Aorta (tissue), 5 donors: ENCODE results near the gene MXRA7. TPM values are rescaled to one million over a fixed set of nuclear protein-coding genes. Genes with fewer than 3 reads are reported as not detected.

Source experiments
- ATAC-seq: fragments of 200-7000 bp; cut with Tn5 transposase; one replicate; pipeline ENCODE4 v1.9.1; 2022; ENCODE audit warnings: moderate library complexity; ENCODE audit not compliant: low FRiP score
- DNase-seq, 2 donors: peaks; one replicate each; pipeline ENCODE4 v3.0.0-alpha.2; 2020
- H3K27ac ChIP-seq, 2 donors: one replicate each; pipeline ENCODE4 v1.5.1; 2013; ENCODE audit warnings: low read length in 2 of 2, mild to moderate bottlenecking in 2 of 2, moderate library complexity in 2 of 2, control low read depth in 1 of 2, inconsistent platforms in 1 of 2, low read depth in 1 of 2
- H3K27me3 ChIP-seq, 2 donors: one replicate each; pipeline ENCODE4 v1.6.1; 2013; ENCODE audit warnings: control low read depth in 1 of 2, low read length in 1 of 2, mild to moderate bottlenecking in 1 of 2, moderate library complexity in 1 of 2; ENCODE audit not compliant: insufficient read depth in 2 of 2, control insufficient read depth in 1 of 2
- H3K36me3 ChIP-seq, 2 donors: one replicate each; pipeline ENCODE4 v1.6.1; 2013; ENCODE audit warnings: control low read depth in 1 of 2, low read length in 1 of 2, mild to moderate bottlenecking in 1 of 2; ENCODE audit not compliant: insufficient read depth in 2 of 2, control insufficient read depth in 1 of 2
- H3K4me1 ChIP-seq, 2 donors: one replicate each; pipeline ENCODE4 v1.6.1; 2013; ENCODE audit warnings: low read length in 2 of 2, control low read depth in 1 of 2, mild to moderate bottlenecking in 1 of 2, moderate library complexity in 1 of 2; ENCODE audit not compliant: insufficient read depth in 2 of 2, control insufficient read depth in 1 of 2
- H3K4me3 ChIP-seq, 2 donors: one replicate each; pipeline ENCODE4 v1.5.1; 2013; ENCODE audit warnings: low read length in 2 of 2, control low read depth in 1 of 2, mild to moderate bottlenecking in 1 of 2
- H3K9me3 ChIP-seq: one replicate; pipeline ENCODE4 v1.6.1; 2013; ENCODE audit warnings: mild to moderate bottlenecking, low read length; ENCODE audit not compliant: control insufficient read depth
- WGBS, 2 donors: extraction: QIAGEN DNeasy Blood & Tissue Kit; methylation state at CpG; one replicate each; pipeline ENCODE4 v1.1.7; 2013; 5-methylcytosine and 5-hydroxymethylcytosine counted together
- intact Hi-C, 2 donors: fragments of 100-400 bp; cut with DNase I; formaldehyde crosslinking; loops; one replicate each; pipeline versions ENCODE4 v1.14.2 to v1.15.0; 2022
- polyA plus RNA-seq, 2 donors: library from polyadenylated mRNA; stranded (reverse); fragments of 200-250 nt; gene quantifications; one replicate each; pipeline ENCODE4 v1.2.3, GENCODE V29; 2013
- total RNA-seq, 2 donors: library from RNA; stranded (reverse); fragmentation: NEBNext Ultra II Directional; extraction: Animal tissue kit (Norgen Biotek cat#: 25700); gene quantifications; one replicate each; pipeline ENCODE4 v1.2.1, GENCODE V29; 2021
- donor health status: healthy with polysubstance abuse.
- donor health status: Bipolar disorder and iron deficiency.
- donor health status: DM: no; HTN: no; CAD: no.
- donor health status: DM: no; HTN: no; CAD: no.
- donor health status: DM: yes; HTN: yes; CAD: no.

The MXRA7 gene
- total and polyA plus RNA-seq, 4 donors = 256 to 465 (median 310) TPM

DNA sequence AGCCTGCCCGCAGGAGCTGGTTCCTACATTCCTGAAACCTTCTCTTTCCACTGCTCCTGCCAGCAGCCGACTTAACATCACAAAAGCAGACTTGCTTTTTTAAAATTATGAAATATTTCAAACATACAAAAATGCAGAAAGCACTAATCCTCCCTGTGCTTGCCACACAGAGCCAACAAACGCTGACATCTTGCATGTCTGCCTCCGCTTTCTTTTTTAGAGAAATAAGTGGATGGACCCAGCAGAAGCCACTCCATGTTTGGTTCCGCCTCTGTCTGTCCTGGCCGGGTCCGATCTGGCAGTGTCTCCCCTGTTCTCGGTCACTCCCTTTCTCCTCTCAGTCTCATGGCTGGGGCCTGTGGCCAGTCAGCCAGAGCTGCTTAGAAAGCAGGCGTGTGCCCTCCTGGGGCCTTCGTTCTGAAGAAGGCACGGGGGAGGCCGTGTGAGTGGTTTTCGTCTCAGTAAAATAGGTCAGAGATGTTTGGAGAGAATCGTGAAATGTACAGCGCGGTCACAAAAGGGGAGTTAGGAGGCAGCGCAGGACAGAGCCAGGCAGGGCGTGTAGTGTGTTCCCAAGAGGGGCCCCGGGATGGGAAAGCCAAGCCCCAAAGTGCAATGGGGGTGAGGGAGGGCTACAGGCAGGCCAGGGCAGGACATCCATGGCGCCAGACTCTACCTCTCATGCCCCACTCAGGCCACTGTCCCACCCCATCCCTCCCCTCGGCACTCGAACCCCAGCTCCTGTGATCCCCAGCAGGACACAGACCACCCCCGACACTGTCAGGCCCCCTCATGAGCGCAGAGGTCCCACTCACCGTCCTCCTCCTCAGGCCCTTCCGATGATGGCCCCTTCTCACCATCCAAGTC, 23.2 kb downstream of the MXRA7 start:
- Histone ChIP-seq H3K27me3 (no peaks in the 10 kb centered on the region), H3K27ac (peak overlapping the region; percentile 56 to 62), H3K4me1 (no peaks in the 10 kb centered on the region), H3K36me3 (no peaks in the 10 kb centered on the region), H3K9me3 (no peaks in the 10 kb centered on the region), H3K4me3 (no peak overlapping the region)
- ATAC-seq (peak; percentile 81), DNase-seq (peak; percentile 83 to 84)
- intact Hi-C loops = loop anchor here in 1 of 2 donors (2.0 kb wide), 1 partner anchor 27 kb away; no protein-coding TSS in a partner anchor
- 22 to 23% methylated on average over 25 to 26 of the region's 26 CpGs for WGBS, 2 donors

GRCh38 chr17:76686538-76687297, 24.0 kb downstream of the MXRA7 start:
- no peaks in the 10 kb centered on the region for H3K4me1 ChIP-seq
- no peak overlapping the region for H3K4me3 ChIP-seq
- no peaks in the 10 kb centered on the region for H3K9me3 ChIP-seq
- DNase-seq (no peak), ATAC-seq (peak; percentile 19)
- no peaks in the 10 kb centered on the region for H3K27me3 ChIP-seq
- intact Hi-C loops = no loop called here
- H3K36me3 ChIP-seq = no peaks in the 10 kb centered on the region
- H3K27ac ChIP-seq = peak overlapping the region in 1 of 2 donors; percentile 55
- 66 to 71% methylated on average over 15 of the region's 15 CpGs for WGBS, 2 donors

DNA sequence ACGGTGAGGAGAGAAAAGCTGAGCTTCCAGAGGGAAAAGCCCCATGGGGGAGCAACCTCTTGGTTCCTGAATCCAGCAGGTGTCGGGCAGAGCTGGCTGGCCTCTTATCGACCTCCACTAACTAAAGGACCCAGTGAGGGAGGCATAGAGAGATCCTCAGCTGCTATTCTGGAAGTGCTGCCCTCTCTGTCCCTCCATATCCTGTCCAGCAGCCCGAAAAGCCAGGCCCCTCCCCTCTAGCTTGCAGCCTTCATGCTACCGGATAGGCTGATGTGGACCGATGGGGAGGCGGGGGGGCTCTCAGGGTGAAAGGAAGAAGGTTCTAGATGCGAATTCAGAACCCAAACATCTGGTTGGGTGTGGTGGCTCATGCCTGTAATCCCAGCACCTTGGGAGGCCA, 24.9 kb downstream of the MXRA7 start:
- H3K9me3 ChIP-seq = no peaks in the 10 kb centered on the region
- H3K36me3 ChIP-seq = no peaks in the 10 kb centered on the region
- no peak for DNase-seq
- 82 to 85% methylated on average over 8 of the region's 8 CpGs for WGBS, 2 donors
- H3K4me3 ChIP-seq = no peak overlapping the region
- intact Hi-C loops = no loop called here
- H3K27ac ChIP-seq = no peak overlapping the region
- no peak for ATAC-seq
- no peaks in the 10 kb centered on the region for H3K27me3 ChIP-seq
- no peaks in the 10 kb centered on the region for H3K4me1 ChIP-seq

GRCh38 chr17:76685366-76685765, 25.4 kb downstream of the MXRA7 start:
- H3K36me3 ChIP-seq = no peaks in the 10 kb centered on the region
- H3K4me1 ChIP-seq = no peaks in the 10 kb centered on the region
- H3K27ac ChIP-seq = peak overlapping the region in 1 of 2 donors; percentile 4
- H3K4me3 ChIP-seq = no peak overlapping the region
- no peak for DNase-seq
- no peaks in the 10 kb centered on the region for H3K27me3 ChIP-seq
- ATAC-seq = no peak
- intact Hi-C loops = no loop called here
- no peaks in the 10 kb centered on the region for H3K9me3 ChIP-seq
- WGBS, 2 donors = 85 to 94% methylated on average over 12 of the region's 12 CpGs

DNA sequence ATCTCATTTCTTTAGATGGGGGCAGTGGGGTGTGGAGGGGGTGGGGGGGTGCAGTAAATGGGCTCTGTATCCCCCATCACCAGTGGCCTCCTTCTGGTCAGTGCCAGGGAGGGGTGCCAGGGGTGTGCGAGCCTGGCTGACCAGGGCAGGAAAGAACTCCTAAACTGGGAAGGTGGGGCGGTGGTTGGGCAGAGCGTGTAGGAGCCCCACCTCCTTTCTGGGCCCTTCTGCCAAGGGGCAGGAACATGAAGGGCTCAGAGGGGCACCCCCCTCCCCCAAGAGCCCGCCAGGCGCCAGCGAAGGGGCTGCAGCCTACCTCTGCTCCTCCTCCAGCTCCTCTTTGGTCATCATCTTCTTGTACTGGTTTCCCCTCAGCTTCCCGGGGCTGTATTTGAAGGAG, 26.0 kb downstream of the MXRA7 start:
- H3K9me3 ChIP-seq = no peaks in the 10 kb centered on the region
- no peaks in the 10 kb centered on the region for H3K36me3 ChIP-seq
- ATAC-seq = no peak
- no peak for DNase-seq
- intact Hi-C loops = no loop called here
- no peak overlapping the region for H3K4me3 ChIP-seq
- no peak overlapping the region for H3K27ac ChIP-seq
- H3K27me3 ChIP-seq = no peaks in the 10 kb centered on the region
- WGBS, 2 donors = 71 to 82% methylated on average over 6 to 7 of the region's 7 CpGs
- no peaks in the 10 kb centered on the region for H3K4me1 ChIP-seq

DNA sequence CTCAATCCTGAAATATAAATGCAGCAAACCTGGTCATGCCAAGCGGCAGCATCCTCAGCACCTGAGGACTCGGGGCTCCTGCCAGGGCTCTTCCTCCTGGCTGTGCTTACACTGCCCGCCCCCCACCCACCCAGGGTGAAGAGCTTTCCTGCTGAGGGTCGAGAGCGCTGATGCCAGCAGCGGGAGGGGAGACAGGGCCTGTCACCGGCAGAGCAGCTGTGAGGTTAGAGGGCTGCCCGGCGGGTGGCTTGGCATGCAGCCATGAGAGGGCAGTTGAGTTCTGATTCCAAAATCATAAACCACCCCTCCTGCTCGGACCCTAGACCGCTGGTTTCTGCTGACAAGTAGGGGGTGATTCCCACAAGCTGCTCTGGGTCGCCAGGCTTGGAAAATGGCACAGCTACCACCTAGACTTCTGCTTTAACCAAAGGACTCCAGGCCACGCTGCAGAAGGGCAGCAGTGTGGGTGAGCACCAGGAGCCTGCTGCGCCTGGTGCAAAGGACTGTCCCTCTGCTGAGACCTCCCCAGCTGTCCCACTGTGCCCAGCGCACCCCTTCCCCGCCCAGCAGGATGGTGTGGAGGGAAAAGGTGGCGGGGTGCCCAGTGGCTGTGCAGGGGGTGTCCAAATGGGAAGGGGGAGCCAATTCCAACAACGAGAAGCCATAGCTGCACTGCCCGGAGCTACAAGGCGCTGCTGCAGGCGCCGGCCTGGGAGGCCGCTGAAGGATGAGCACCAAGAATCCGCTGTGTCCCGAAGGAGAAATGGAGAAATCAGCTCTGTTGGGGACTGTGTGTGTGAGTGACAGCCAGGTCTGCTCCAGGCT, 26.6 kb downstream of the MXRA7 start:
- no peaks in the 10 kb centered on the region for H3K4me1 ChIP-seq
- 84 to 86% methylated on average over 25 of the region's 25 CpGs for WGBS, 2 donors
- H3K9me3 ChIP-seq = no peaks in the 10 kb centered on the region
- DNase-seq (peak in 1 of 2 donors; percentile 71), ATAC-seq (no peak)
- no peak overlapping the region for H3K27ac ChIP-seq
- no peaks in the 10 kb centered on the region for H3K27me3 ChIP-seq
- H3K4me3 ChIP-seq = no peak overlapping the region
- no peaks in the 10 kb centered on the region for H3K36me3 ChIP-seq
- intact Hi-C loops = no loop called here

DNA sequence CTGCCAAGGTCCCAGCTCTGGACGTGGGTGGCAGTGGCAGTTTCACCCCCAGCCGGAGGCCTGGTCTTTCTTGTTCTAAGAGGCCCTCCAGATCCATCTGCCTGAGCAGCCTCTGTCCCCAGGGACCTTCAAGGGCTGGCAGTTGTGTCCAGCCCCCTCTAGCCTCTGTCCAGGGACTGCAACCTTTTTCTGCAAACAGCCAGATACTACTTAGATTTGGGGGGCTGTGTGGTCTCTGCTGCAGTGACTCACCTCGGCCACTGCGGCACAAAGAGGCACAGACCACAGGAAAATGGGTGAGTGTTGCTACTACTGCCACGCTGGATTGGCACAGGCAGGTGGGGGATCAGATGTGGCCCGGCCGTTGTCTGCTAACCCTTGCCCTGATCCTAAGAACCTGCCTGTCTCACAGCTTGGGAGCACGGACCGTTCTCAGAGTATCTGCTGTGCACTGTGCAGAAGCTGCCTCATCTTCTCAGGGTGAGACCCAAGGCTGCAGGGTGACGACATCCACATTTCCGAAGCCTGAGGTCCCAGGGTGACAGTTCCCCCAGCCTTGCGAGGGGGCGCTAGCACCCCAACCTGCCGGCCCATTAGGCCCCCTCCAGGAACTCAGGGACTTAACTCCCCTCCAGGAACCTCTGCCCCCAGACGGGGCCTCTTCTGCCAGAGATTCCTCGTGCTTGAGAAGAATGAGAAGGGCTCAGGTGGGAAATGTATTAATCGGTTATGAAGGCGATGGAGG, 27.6 kb downstream of the MXRA7 start:
- H3K4me3 ChIP-seq = no peak overlapping the region
- intact Hi-C loops = no loop called here
- 71 to 72% methylated on average over 18 of the region's 18 CpGs for WGBS, 2 donors
- ATAC-seq = no peak
- H3K27me3 ChIP-seq = no peaks in the 10 kb centered on the region
- H3K27ac ChIP-seq = no peak overlapping the region
- no peaks in the 10 kb centered on the region for H3K9me3 ChIP-seq
- no peak for DNase-seq
- H3K4me1 ChIP-seq = no peaks in the 10 kb centered on the region
- H3K36me3 ChIP-seq = no peaks in the 10 kb centered on the region

GRCh38 chr17:76682296-76682695, 28.5 kb downstream of the MXRA7 start:
- WGBS, 2 donors = 82 to 87% methylated on average over 12 of the region's 12 CpGs
- DNase-seq (peak; percentile 65 to 75), ATAC-seq (no peak)
- no peaks in the 10 kb centered on the region for H3K36me3 ChIP-seq
- H3K4me1 ChIP-seq = no peaks in the 10 kb centered on the region
- intact Hi-C loops = no loop called here
- H3K27ac ChIP-seq = no peak overlapping the region
- H3K9me3 ChIP-seq = no peaks in the 10 kb centered on the region
- H3K4me3 ChIP-seq = no peak overlapping the region
- H3K27me3 ChIP-seq = no peaks in the 10 kb centered on the region
